ENCODE measurements around the gene PCDHGA4.
"Not testable (repeated sequence)": the region's sequence is repeated elsewhere in the genome, so short reads cannot be mapped to it uniquely, and the experiment has no call there.

The PCDHGA4 gene

GRCh38 chr5:141393267-141393666, 38.4 kb downstream of the PCDHGA4 start:
- TF ChIP-seq CEBPB (IDR thresholded peaks at IDR 0.05) (no peak), ZBTB7A (IDR thresholded peaks at IDR 0.05; ENCODE audit: low read depth) (no peak), YY1 (IDR thresholded peaks at IDR 0.05; ENCODE audit: low read depth) (no peak), TCF12 (IDR thresholded peaks at IDR 0.05; ENCODE audit: low read depth) (no peak), FOXM1 (IDR thresholded peaks at IDR 0.05; ENCODE audit: borderline replicate concordance, low read depth) (no peak), NFIC (IDR thresholded peaks at IDR 0.05) (no peak), TAF1 (IDR thresholded peaks at IDR 0.05; ENCODE audit: low read depth) (no peak), USF1 (IDR thresholded peaks at IDR 0.05) (no peak), CREB1 (IDR thresholded peaks at IDR 0.05; ENCODE audit: low read depth) (no peak), EGR1 (IDR thresholded peaks at IDR 0.05) (no peak), EP300 (IDR thresholded peaks at IDR 0.05; ENCODE audit: borderline replicate concordance) (no peak), RAD21 (IDR thresholded peaks at IDR 0.05; ENCODE audit: low read depth) (no peak), TEAD4 (IDR thresholded peaks at IDR 0.05) (no peak), MAX (IDR thresholded peaks at IDR 0.05) (no peak)
- TF ChIP-seq, protein P1, sequence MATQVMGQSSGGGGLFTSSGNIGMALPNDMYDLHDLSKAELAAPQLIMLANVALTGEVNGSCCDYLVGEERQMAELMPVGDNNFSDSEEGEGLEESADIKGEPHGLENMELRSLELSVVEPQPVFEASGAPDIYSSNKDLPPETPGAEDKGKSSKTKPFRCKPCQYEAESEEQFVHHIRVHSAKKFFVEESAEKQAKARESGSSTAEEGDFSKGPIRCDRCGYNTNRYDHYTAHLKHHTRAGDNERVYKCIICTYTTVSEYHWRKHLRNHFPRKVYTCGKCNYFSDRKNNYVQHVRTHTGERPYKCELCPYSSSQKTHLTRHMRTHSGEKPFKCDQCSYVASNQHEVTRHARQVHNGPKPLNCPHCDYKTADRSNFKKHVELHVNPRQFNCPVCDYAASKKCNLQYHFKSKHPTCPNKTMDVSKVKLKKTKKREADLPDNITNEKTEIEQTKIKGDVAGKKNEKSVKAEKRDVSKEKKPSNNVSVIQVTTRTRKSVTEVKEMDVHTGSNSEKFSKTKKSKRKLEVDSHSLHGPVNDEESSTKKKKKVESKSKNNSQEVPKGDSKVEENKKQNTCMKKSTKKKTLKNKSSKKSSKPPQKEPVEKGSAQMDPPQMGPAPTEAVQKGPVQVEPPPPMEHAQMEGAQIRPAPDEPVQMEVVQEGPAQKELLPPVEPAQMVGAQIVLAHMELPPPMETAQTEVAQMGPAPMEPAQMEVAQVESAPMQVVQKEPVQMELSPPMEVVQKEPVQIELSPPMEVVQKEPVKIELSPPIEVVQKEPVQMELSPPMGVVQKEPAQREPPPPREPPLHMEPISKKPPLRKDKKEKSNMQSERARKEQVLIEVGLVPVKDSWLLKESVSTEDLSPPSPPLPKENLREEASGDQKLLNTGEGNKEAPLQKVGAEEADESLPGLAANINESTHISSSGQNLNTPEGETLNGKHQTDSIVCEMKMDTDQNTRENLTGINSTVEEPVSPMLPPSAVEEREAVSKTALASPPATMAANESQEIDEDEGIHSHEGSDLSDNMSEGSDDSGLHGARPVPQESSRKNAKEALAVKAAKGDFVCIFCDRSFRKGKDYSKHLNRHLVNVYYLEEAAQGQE (IDR thresholded peaks at IDR 0.05; ENCODE audit: low read depth) = no peak

DNA sequence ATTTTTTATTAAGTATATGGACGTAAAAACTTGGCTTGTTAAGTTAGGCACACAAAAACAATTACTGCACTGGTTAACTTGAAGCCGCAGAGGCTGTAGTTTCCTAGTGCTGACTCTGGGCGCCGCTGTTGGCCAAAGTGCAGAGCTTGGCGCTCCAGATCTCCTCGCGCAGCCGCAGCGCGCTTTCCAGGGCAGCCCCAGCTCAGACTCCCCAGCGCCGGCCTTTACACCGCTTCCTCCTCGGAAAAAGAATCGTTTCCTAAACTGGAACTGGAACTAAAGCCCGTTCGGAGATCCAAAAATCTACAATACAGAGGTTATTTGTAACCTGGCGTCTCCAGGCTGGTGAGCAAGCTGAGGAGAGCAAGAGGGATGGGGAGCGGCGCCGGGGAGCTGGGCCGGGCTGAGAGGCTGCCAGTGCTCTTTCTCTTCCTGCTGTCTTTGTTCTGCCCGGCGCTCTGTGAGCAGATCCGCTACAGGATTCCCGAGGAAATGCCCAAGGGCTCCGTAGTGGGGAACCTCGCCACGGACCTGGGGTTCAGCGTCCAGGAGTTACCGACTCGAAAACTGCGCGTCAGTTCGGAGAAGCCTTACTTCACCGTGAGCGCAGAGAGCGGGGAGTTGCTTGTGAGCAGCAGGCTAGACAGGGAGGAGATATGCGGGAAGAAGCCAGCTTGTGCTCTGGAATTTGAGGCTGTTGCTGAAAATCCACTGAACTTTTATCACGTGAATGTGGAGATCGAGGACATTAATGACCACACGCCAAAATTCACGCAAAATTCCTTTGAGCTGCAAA, 43.1 kb downstream of the PCDHGA4 start, which contains the start of gene PCDHGB5:
TSS of gene PCDHGB5 (plus strand) at position 192 of the 796 bp plus-strand sequence. CDS start at position 373, 181 bp downstream.
- TF ChIP-seq EGR1 (IDR thresholded peaks at IDR 0.05); TCF12 (IDR thresholded peaks at IDR 0.05; ENCODE audit: low read depth); NFIC (IDR thresholded peaks at IDR 0.05): not testable (repeated sequence)

- TF ChIP-seq USF1 (IDR thresholded peaks at IDR 0.05) (no peak), CEBPB (IDR thresholded peaks at IDR 0.05) (no peak), EP300 (IDR thresholded peaks at IDR 0.05; ENCODE audit: borderline replicate concordance) (no peak), TEAD4 (IDR thresholded peaks at IDR 0.05) (no peak), TCF12 (IDR thresholded peaks at IDR 0.05; ENCODE audit: low read depth) (no peak), EGR1 (IDR thresholded peaks at IDR 0.05) (no peak), FOXM1 (IDR thresholded peaks at IDR 0.05; ENCODE audit: borderline replicate concordance, low read depth) (no peak), YY1 (IDR thresholded peaks at IDR 0.05; ENCODE audit: low read depth) (no peak), MAX (IDR thresholded peaks at IDR 0.05) (no peak), CREB1 (IDR thresholded peaks at IDR 0.05; ENCODE audit: low read depth) (no peak), ZBTB7A (IDR thresholded peaks at IDR 0.05; ENCODE audit: low read depth) (no peak), RAD21 (IDR thresholded peaks at IDR 0.05; ENCODE audit: low read depth) (no peak), NFIC (IDR thresholded peaks at IDR 0.05) (no peak), TAF1 (IDR thresholded peaks at IDR 0.05; ENCODE audit: low read depth) (no peak)
- TF ChIP-seq, protein P1 (IDR thresholded peaks at IDR 0.05; ENCODE audit: low read depth) = no peak
Measured at GRCh38 chr5:141398608-141399007, 43.8 kb downstream of the PCDHGA4 start.

- TF ChIP-seq YY1 (IDR thresholded peaks at IDR 0.05; ENCODE audit: low read depth) (no peak), CREB1 (IDR thresholded peaks at IDR 0.05; ENCODE audit: low read depth) (no peak), EGR1 (IDR thresholded peaks at IDR 0.05) (no peak), NFIC (IDR thresholded peaks at IDR 0.05) (no peak), TCF12 (IDR thresholded peaks at IDR 0.05; ENCODE audit: low read depth) (no peak), USF1 (IDR thresholded peaks at IDR 0.05) (no peak), RAD21 (IDR thresholded peaks at IDR 0.05; ENCODE audit: low read depth) (no peak), TEAD4 (IDR thresholded peaks at IDR 0.05) (no peak), CEBPB (IDR thresholded peaks at IDR 0.05) (no peak)
- TF ChIP-seq, protein P1 (IDR thresholded peaks at IDR 0.05; ENCODE audit: low read depth) = no peak
Measured at GRCh38 chr5:141399555-141400258, 44.9 kb downstream of the PCDHGA4 start.

All from Ishikawa (cell line).